ENCODE results near the gene YTHDC1.

YTHDC1 gene

GRCh38 chr4:68349279-68349648 is 626 bp downstream of the YTHDC1 start:
- Histone ChIP-seq H3K9me3 (ENCODE audit: severe bottlenecking) (no peaks in the 10 kb centered on the region), H3K27me3 (ENCODE audit: insufficient read depth, low read depth, severe bottlenecking) (no peaks in the 10 kb centered on the region), H3K27ac (peak overlapping the region; percentile 99), H3K4me3 (ENCODE audit: low read depth, low read length) (peak overlapping the region; percentile 74), H3K36me3 (peaks cover 20% of the 10 kb centered on the region)
- DNase-seq = peak; percentile 41
- no peak for TF ChIP-seq CTCF (IDR thresholded peaks at IDR 0.05; ENCODE audit: low read depth, low read length)

DNA sequence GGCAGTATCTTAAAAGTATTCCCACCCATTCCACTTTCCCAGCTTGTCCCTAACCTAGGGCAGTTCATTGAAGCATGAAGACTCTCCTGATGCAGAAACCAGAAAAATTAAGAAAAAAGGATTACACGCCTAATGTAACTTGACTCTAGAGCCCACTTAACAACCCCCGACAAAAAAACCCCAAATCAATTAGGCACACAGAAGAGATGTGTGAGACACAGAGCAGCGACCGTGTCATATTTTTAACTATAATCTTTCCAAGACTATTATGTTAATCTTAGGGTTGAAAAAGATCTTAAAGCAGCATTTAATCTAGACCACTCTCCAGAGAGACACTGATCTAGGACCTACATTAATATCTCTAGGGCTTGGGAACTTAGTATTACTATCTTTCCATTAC is 1.3 kb downstream of the YTHDC1 start:
- H3K9me3 ChIP-seq (ENCODE audit: severe bottlenecking) = no peaks in the 10 kb centered on the region
- no peak for DNase-seq
- peaks cover 20% of the 10 kb centered on the region for H3K36me3 ChIP-seq
- TF ChIP-seq CTCF (IDR thresholded peaks at IDR 0.05; ENCODE audit: low read depth, low read length) = no peak
- H3K27ac ChIP-seq = peak overlapping the region; percentile 99
- H3K4me3 ChIP-seq (ENCODE audit: low read depth, low read length) = peak overlapping the region; percentile 74
- H3K27me3 ChIP-seq (ENCODE audit: insufficient read depth, low read depth, severe bottlenecking) = no peaks in the 10 kb centered on the region

- Histone ChIP-seq H3K36me3 (peaks cover 20% of the 10 kb centered on the region), H3K27ac (no peak overlapping the region), H3K4me3 (ENCODE audit: low read depth, low read length) (peak overlapping the region; percentile 74), H3K9me3 (ENCODE audit: severe bottlenecking) (no peaks in the 10 kb centered on the region), H3K27me3 (ENCODE audit: insufficient read depth, low read depth, severe bottlenecking) (no peaks in the 10 kb centered on the region)
- no peak for DNase-seq
- no peak for TF ChIP-seq CTCF (IDR thresholded peaks at IDR 0.05; ENCODE audit: low read depth, low read length)
These were observed 2.0 kb downstream of the YTHDC1 start for GRCh38 chr4:68347845-68348244.

- H3K27ac ChIP-seq = no peak overlapping the region
- H3K36me3 ChIP-seq = peaks cover 22% of the 10 kb centered on the region
- no peak for TF ChIP-seq CTCF (IDR thresholded peaks at IDR 0.05; ENCODE audit: low read depth, low read length)
- no peak overlapping the region for H3K4me3 ChIP-seq (ENCODE audit: low read depth, low read length)
- H3K9me3 ChIP-seq (ENCODE audit: severe bottlenecking) = no peaks in the 10 kb centered on the region
- DNase-seq = no peak
- no peaks in the 10 kb centered on the region for H3K27me3 ChIP-seq (ENCODE audit: insufficient read depth, low read depth, severe bottlenecking)
These were observed 3.4 kb downstream of the YTHDC1 start for GRCh38 chr4:68346461-68346860.

DNA sequence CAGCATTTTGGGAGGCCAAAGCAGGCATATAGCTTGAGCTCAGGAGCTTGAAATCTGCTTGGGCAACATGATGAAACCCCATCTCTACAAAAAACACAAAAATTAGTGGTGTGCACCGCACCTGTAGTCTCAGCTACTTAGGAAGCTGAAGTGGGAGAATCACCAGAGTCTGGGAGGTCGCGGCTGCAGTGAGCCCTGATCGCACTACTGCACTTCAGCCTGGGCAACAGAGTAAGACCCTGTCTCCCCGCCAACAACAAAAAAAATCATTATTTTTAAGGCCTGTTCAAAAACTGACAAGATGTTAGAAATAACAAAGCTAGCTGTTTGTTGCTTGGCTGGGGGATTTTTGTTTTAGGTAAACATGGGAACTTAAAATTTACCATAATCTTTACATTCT is 5.1 kb downstream of the YTHDC1 start:
- H3K27ac ChIP-seq = no peak overlapping the region
- no peaks in the 10 kb centered on the region for H3K27me3 ChIP-seq (ENCODE audit: insufficient read depth, low read depth, severe bottlenecking)
- H3K9me3 ChIP-seq (ENCODE audit: severe bottlenecking) = no peaks in the 10 kb centered on the region
- H3K4me3 ChIP-seq (ENCODE audit: low read depth, low read length) = no peak overlapping the region
- peaks cover 22% of the 10 kb centered on the region for H3K36me3 ChIP-seq
- DNase-seq = no peak
- no peak for TF ChIP-seq CTCF (IDR thresholded peaks at IDR 0.05; ENCODE audit: low read depth, low read length)

DNA sequence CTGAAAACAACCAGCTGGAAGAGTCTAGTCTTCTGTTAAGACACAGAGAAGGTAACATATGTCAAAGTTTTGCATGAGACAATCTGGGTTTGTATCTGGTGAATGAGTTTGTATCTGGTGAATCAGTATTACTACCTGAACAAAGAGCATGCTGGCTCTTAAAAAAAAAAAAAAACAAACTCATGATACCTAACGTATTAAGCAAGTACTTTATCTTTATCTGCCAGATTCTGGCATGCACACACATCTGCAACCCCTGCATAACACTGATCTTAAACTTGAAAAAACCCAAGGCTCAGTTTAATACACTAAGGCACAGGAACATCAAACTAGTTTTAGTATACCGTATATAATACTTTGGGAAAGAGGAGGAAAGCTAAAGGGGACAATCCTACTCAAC is 5.8 kb downstream of the YTHDC1 start:
- Histone ChIP-seq H3K27ac (no peak overlapping the region), H3K4me3 (ENCODE audit: low read depth, low read length) (no peak overlapping the region), H3K27me3 (ENCODE audit: insufficient read depth, low read depth, severe bottlenecking) (no peaks in the 10 kb centered on the region), H3K36me3 (peaks cover 20% of the 10 kb centered on the region), H3K9me3 (ENCODE audit: severe bottlenecking) (no peaks in the 10 kb centered on the region)
- TF ChIP-seq CTCF (IDR thresholded peaks at IDR 0.05; ENCODE audit: low read depth, low read length) = no peak
- no peak for DNase-seq
